GM04504 (cell line): ENCODE measurements around the gene TUBB3.
A peak's percentile ranks its signal among the peaks of the same experiment; 100 is the strongest.
"Not testable (repeated sequence)": the region's sequence is repeated elsewhere in the genome, so short reads cannot be mapped to it uniquely, and the experiment has no call there.

Source experiments
- DNase-seq: peaks from one replicate; pipeline ENCODE4 v3.0.0-alpha.2; 2012; ENCODE audit warnings: low read depth

The TUBB3 gene

DNA sequence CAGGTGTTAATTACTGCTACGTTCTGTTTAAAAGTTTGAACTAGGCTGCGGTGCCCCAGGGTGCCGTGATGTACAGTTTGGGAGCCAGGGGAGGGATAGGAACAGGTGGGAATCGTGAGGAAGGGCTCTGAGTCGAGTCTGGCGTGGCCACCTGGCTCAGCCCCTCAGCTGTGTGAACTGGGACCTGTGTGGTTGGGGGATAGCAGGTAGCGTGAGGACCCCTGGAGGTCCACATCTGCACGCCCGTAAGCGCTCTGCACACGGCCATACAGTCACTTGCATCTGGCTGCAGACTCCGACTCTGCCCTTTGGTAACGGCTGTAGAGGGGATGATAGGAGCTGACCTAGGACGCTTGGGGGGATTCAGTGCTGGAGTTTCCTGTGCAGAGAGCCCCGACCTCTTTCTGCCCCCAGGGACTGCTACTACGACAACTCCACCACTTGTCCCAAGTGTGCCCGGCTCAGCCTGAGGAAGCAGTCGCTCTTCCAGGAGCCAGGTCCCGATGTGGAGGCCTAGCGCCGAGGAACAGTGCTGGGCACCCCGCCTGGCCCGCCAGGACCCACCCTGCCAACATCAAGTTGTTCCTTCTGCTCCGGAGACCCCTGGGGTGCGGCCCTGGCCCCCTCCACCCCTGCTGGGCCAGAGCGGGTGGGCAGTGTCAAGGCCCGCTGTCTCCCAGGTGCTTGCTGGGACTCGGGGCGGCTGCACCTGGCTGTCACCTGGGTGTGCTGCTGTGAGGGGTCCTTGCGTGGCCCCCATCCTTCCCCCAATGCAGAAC is 42.5 kb downstream of the TUBB3 start:
- no peak for DNase-seq

- DNase-seq, result no peak
Measured at GRCh38 chr16:89966756-89967155, 43.6 kb downstream of the TUBB3 start.

- not testable (repeated sequence) for DNase-seq
Measured at GRCh38 chr16:89967436-89967835, 44.3 kb downstream of the TUBB3 start.

- not testable (repeated sequence) for DNase-seq
Measured at GRCh38 chr16:89968074-89968473, 44.9 kb downstream of the TUBB3 start.

DNA sequence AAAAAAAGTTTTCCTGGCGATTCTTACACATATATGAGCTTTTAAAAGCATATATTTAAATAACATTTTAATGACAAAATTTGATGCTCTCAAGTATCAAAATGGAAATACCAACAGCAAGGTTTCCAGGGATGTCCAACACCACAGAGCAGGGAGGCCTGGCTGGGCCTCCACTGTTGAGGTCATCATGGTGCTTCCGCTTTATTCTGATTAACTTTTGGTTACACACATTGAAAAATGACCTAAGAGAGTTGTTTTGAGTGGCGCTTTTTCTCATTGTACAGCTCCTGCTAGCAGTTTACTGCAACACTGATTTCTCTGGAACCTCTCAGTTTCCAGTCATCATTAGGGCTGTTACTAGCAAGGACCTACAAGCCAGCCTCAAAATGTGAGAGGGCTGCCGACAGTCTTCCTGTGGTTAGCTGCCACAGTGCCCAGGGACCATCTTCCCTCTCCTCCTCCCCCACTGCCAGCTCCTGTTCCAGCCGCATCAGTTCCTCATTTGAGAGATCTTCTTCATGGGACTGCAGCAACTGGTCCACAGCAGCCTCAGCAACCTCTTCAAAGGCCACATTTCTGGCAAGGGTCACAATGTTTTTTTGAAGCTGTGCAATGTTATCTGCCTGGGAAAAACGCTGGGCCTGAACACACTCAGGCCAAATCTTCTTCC is 46.7 kb downstream of the TUBB3 start:
- no peak for DNase-seq

DNA sequence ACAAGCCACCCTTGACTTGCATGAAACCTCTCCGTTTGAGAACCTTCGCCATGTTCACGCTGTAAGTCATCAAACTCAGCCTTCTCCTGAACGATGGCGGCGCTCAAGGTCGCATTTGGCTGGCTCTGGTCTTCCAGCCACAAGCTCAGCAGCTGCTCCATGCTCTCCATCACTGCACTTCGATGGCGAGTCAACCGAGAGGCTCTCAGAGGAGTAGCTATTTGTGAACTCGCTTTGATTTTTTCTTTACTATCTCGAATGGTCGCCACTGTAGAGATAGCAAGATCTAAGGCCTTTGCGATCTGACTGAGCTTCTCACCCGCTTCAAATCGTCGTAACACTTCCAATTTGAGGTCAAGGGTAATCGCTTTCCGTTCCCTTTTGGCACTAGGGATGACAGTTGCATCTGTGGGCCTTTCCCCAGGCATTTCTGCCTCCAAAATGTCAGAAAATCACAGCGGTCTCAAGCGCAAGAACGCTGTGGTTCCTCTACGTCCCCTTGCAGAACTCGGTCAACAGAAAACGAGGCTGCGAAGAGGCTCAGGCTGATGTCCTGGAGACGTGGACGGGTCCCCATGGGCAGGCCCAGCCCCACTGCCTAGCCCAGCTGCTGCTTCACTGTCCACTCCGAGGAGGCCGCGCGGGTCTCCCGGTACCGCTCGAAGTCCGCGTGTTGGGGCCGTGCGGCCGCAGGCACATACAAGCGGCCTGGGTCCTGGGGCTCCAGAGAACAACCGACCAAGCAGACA is 48.5 kb downstream of the TUBB3 start:
- DNase-seq, result no peak

DNA sequence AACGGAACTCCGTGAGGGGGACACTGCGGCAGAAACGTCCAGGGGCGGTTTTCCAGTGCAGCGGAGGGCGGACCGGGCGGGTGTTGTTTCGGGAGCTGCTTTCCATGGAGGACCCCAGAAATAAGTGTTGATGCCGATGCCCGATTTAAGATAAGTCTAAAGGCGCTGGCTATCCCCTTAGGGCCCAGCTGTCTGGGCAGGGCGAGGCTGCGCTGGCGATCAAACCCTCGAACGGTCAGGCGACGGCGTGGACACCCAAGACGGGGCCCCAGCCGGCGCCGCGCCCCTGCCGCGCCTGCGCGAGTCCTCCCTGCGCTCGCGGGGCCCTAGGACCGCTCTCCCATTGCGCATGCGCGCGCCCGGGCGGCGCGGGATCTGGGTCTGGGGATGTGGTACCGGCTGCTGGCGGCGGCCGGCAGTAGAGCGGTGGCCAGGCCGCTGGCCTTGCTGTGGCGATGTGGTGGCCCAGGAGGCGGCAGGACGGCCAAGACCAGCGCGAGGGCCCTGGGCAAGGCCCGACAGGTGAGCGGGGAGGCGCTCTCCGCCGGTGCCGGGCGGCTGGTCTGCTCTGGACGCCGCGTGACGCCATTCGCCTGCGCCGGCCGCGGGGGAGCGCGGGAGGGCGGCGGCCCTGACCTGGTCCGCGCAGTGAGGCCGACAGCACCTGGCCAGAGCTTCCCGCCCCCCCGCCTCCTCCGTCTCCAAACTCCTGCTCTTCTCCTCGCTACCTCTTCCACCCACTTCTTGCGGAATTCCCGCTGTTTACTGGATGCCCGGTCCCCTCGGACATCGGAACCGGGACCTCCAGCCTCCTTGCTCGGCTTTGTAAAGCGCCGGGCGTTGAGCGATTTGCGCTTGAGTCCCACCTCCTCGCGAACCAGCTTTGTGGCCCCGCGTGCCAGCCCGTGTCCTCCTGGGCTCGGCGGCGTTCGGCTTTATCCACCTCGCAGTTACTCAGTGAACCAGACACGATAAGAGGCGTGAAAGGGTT is 49.4 kb downstream of the TUBB3 start:
- peak; percentile 79 for DNase-seq

- no peak for DNase-seq
Measured at GRCh38 chr16:89973235-89973634, 50.1 kb downstream of the TUBB3 start.

DNA sequence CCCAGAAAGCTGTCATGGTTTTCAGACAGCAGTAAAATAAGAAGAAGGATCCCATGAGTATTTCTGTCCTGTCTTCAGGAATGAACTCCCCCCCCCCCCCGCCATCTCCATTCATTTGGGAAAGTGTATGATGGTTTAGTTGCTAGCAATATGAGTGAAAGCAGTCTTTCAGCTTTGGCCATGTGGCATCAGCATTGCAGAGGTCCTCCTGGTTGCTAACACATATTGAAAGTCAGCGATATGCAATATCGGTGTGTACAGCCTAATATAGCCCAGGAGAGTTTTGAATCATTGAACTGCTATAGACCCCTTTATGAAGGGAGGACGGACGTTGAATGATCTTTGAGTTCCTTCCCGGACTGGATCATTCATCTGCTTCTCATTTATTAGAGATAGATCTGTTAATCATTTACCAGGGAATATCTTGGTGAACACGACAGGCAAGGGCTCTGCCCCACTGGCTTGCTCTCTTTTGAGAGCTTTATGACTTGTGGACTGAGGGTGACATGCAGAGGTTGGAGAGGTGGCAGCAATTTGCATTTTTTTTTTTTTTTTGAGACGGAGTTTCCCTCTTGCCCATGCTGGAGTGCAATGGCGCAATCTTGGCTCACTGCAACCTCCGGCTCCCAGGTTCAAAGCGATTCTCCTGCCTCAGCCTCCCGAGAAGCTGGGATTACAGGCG is 50.7 kb downstream of the TUBB3 start:
- no peak for DNase-seq

- no peak for DNase-seq
Measured at GRCh38 chr16:89974870-89975269, 51.7 kb downstream of the TUBB3 start.

DNA sequence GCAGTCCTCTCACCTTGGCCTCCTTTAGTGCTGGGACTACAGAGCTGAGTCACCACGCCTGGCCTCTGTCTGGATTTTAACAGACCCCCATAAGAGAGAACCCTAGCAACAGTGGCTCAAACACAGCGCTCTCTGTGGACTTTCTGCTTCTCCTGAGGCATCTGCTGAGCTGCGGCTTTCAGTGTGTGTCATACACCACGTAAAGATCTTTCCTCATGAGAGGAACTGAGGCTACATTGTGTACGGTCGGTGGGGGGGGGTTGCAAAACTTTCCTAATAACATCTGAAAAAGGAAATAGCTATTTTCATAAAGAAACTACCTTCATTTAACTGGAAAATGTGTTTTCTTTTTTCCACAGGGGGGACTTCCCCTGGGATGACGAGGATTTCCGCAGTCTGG is 58.3 kb downstream of the TUBB3 start:
- DNase-seq, result no peak

GRCh38 chr16:89982318-89982717 is 59.2 kb downstream of the TUBB3 start:
- no peak for DNase-seq

GRCh38 chr16:89983536-89983935 is 60.4 kb downstream of the TUBB3 start:
- DNase-seq, result no peak

GRCh38 chr16:89984216-89984615 is 61.1 kb downstream of the TUBB3 start:
- DNase-seq, result no peak

DNA sequence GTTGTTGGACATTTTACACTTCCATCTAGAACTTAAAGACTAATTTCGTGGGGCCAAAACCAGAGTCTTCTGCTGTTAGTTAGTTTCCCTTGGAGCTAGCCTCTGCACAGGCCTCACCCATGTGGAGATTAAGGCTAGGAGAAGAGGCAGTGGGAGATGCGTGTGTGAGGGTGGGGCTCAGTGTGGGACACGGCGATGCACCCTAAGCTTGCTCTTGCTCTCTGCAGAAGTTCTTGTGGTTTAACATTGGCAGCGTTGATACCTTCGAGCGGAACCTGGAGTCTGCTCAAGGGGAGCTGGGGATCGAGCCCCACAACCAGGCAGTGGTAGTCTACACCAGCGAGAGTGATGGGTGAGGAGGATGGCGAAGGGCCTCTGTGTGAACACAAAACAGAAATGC is 62.1 kb downstream of the TUBB3 start:
- DNase-seq, result no peak
